Endometrium (tissue), 2 donors: ENCODE measurements around the gene ADAMTS20.
A peak's percentile ranks its signal among the peaks of the same experiment; 100 is the strongest.
"Not testable (repeated sequence)": the region's sequence is repeated elsewhere in the genome, so short reads cannot be mapped to it uniquely, and the experiment has no call there.

Experiments
- FAIRE-seq: peaks from 2 replicates; lab custom pipeline; 2012; peaks lifted over from hg19 to GRCh38; lab: Jason Lieb, UNC
- donor health status: control.
- donor health status: control.

The ADAMTS20 gene, protein sequence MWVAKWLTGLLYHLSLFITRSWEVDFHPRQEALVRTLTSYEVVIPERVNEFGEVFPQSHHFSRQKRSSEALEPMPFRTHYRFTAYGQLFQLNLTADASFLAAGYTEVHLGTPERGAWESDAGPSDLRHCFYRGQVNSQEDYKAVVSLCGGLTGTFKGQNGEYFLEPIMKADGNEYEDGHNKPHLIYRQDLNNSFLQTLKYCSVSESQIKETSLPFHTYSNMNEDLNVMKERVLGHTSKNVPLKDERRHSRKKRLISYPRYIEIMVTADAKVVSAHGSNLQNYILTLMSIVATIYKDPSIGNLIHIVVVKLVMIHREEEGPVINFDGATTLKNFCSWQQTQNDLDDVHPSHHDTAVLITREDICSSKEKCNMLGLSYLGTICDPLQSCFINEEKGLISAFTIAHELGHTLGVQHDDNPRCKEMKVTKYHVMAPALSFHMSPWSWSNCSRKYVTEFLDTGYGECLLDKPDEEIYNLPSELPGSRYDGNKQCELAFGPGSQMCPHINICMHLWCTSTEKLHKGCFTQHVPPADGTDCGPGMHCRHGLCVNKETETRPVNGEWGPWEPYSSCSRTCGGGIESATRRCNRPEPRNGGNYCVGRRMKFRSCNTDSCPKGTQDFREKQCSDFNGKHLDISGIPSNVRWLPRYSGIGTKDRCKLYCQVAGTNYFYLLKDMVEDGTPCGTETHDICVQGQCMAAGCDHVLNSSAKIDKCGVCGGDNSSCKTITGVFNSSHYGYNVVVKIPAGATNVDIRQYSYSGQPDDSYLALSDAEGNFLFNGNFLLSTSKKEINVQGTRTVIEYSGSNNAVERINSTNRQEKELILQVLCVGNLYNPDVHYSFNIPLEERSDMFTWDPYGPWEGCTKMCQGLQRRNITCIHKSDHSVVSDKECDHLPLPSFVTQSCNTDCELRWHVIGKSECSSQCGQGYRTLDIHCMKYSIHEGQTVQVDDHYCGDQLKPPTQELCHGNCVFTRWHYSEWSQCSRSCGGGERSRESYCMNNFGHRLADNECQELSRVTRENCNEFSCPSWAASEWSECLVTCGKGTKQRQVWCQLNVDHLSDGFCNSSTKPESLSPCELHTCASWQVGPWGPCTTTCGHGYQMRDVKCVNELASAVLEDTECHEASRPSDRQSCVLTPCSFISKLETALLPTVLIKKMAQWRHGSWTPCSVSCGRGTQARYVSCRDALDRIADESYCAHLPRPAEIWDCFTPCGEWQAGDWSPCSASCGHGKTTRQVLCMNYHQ (N-terminal part only)

GRCh38 chr12:43551971-43552559, at the start of gene ADAMTS20:
TSS of gene ADAMTS20 (minus strand) at chr12:43552203. CDS start at chr12:43551921, 282 bp downstream.
- FAIRE-seq, result no peak

DNA sequence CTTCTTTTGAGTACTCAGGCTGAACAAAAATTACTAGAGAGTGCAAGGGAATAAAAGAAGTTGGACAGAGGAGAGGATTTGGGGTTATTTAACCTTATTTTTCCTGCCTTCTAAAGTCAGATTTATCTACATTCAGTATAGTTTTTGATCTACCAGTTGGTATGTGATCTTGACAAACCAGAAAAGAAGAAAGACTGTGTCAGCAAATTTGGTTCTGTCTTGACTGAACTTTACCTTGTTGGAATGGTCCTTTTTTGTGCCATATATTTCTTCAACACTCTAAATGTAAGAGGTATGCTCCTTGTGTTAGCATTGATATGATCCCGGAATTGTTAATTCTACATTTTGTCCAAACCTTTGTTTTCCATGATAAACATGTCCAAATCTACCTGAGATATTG, 47.7 kb upstream of the ADAMTS20 start:
- FAIRE-seq, result no peak

GRCh38 chr12:43599066-43599465, 47.1 kb upstream of the ADAMTS20 start:
- no peak for FAIRE-seq

DNA sequence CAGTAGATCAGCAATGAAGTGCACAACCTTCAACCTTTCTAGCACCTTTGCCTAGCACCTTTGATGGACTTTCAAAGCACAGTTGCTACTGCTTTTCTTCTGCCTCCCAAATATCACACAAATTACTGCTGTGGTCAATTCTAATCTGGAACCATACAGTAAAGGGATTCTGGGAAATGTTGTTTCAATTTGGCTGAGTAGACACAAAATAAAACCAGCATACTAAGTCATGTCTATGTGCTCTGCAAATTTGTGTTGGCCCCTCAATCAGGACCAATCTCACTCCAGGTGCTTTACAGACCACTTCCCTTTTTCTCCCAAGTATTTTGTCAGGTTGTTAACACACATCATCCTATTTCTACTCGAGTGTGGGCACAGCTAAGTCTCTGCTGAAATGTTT, 38.3 kb upstream of the ADAMTS20 start:
- no peak for FAIRE-seq

GRCh38 chr12:43586646-43587245, 34.7 kb upstream of the ADAMTS20 start:
- FAIRE-seq, result no peak

DNA sequence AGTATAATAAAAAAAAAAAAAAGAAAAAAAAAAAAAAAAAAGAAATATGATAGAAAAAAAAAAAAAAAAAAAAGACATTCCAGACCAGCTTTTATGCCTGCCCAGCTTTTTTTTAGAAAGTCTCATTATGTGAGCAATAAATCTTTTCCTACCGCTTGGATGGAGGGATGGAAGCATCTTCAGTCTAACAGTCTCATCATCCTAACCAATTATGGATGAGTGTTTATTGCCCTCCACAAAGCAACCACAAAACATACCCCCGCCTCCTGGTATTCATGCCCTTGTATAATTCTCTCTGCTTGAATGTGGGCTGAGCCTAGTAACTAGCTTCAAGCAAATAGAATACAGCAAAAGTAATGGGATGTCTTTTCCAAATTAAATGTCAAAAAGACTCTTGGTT, 33.7 kb upstream of the ADAMTS20 start:
- FAIRE-seq, result no peak

DNA sequence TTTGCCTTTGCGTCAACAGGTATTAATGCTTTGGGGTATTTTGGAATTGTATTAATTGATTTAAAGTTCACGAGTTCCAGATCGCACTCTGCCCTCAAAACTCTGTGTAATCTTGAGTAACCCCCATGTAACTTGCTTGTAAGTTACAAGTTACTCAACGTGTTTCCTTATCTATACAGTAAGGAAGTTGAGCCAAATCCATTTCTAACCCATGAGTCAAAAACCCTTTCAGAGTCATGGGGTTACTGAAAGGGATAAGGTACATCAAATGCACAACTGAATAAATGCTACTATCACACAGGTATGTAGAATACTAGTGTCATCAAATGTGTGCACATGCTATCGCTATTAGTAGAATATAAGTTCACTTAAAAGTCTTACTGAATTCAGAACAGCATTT, 28.6 kb upstream of the ADAMTS20 start:
- no peak for FAIRE-seq

DNA sequence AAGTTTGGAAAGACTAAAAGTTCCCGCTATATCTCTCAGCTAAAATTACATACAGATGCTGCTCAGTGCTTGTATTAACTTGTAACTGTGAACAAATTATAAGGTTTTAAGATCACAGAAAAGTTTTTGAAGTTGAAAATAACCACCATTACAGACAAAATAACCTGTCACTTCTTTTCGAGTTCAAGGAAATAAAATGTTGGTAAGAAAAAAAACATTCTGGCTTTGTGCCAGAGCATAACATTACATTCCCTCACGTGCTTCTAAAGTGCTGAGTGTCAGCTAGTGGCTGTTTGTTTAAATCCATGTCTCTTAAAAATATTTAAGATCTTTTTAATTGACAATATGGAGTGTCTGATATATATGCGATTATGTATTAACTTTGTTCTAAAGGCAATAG, 27.2 kb upstream of the ADAMTS20 start:
- no peak for FAIRE-seq

DNA sequence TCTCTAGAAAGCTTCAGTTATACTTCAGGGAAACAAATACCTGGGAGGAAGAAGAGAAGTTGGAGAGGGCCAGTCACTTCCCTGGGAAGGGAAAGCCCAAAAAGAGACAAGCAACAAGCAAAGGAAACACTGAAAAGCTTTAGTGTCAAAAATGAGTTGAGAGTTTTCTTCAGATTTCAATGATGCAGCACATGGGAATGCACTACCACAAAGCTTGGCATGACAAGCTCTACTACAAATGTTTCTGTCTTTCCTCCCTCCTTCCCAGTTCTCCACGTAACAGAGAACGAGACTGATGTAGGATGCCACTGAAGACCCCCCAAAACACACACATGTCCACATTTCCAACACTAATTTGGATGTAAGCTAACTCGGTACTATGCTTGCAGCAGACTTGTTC, 26.8 kb upstream of the ADAMTS20 start:
- FAIRE-seq, result no peak

DNA sequence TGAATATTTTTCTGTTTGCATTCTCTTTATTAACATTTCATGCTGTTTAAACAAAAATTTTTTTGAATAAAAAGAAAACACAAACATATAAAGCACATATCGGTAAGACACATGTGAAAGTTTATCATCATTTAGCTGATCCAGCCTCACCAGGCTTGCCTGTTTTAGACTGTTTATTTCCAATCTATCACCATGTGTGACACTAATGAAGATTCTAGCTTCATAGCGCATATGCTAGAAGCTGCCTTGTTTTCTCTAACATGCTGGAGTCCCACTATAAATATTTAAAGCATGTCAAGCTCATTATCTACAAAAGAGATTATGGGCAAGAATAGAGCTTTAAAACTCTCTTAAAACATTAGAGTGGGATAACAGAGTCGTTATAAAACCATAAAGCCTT, 25.4 kb upstream of the ADAMTS20 start:
- no peak for FAIRE-seq

DNA sequence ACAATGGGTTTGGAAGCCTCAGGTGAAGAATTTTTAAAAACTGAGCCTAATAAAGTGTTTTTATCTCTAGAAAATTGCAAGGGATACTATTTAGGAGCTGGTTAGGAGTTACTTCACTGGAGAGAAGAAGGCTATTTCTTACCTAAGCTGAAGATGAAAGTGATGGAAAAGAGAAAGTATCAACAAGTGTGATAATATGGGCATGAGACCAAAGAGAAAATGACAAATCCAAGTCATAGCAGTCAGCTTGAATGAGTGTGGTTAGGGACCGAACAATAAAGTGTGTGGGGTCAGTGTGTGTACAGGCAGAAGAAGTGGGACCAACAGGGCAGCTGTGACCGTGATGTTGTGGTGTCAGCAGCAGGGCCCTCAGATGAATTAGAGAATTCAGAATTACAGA, 24.2 kb upstream of the ADAMTS20 start:
- no peak for FAIRE-seq

DNA sequence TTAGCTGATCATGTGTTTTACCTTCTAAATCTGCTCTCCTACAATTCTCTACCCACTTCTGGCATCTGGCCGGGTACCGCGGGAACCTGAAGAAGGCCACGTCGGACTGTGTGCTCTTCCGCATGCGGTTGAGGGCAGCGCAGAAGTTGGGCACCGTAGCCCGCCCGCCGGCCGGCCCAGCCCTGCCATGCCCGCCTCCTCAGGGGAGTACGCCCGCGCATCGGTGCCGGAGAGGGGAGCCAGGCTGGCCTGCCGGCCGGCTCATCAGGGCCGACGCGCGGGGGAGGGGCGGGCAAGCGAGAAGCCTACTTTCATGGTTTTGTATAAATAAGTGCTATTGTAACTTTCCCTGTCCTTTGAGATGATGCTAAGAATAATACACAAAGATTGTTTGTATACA, 19.9 kb upstream of the ADAMTS20 start:
- FAIRE-seq, result no peak

DNA sequence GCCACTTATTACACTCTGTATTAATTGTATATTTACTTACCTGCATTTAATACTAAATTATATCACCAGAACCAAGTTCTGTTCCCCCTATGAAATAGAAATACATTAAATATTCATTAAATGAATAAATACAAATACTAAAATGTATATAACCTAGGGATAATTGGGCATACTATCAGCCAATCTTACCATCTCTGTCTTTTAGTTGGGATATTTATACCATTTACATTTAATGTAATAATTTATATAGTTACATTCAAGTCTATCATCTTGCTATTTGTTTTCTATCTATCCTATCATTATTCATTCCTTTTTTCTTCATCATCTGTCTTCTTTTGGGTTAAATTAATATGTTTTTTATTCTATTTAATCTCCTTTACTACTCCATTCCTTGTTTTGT, 4.1 kb upstream of the ADAMTS20 start:
- no peak for FAIRE-seq

DNA sequence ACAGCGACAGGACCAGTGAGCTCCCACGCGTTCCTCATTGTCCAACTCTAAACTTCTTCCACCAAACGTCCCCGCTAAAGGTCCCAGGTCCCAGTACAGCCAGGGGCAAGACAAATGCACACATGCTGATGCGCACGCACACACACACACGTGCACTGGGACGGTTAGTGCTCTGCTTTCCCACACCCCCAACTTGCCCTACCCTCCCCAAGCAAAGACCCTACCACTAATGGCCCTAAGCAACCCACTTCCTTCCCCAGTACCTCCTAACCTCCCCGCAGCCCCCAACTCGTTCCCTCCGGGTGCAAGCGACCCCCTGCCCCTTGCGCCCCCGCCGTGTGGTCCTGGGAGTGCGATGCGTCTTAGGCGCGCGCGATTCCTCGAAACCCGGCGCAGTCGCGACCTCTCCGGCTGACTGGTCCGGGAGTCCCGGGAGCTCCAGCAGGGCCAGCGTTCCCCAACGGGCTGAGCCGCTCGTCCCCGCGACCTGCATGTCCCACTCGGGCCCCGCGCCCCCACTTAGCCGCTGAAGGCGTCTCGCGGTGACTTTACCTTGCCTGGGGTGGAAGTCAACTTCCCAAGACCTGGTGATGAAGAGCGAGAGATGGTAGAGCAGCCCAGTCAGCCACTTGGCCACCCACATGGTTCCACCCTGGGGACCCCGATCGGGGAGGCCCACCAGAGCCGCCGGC, 578 bp downstream of the ADAMTS20 start:
- FAIRE-seq, result no peak

- no peak for FAIRE-seq
These were observed 1.2 kb downstream of the ADAMTS20 start for GRCh38 chr12:43550831-43551271.

GRCh38 chr12:43544703-43545102, 7.3 kb downstream of the ADAMTS20 start:
- FAIRE-seq, result no peak

DNA sequence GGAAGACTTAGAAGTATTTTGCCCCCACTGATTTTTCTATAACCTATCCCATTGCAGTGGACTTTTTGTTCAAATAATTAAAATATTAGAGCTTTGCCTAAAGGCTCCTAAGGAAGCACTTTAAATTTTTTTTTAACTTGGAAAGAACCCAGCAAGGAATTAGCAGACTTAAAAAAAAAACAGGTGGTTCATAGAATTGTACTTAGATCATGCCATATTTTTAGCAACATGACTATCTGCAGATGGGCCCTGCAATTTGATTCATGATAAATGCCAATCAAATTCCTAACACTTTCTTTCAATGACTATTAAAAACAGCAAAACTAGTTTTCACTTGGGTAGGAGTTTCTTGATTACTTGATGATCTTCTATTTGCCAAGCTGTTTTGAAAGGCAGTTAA, 11.5 kb downstream of the ADAMTS20 start:
- no peak for FAIRE-seq

GRCh38 chr12:43537675-43538074, 14.3 kb downstream of the ADAMTS20 start:
- not testable (repeated sequence) for FAIRE-seq

GRCh38 chr12:43516045-43516444, 36.0 kb downstream of the ADAMTS20 start:
- no peak for FAIRE-seq

- peak; percentile 43 for FAIRE-seq
These were observed 50.3 kb downstream of the ADAMTS20 start for GRCh38 chr12:43501703-43502102.

- FAIRE-seq, result no peak
These were observed 58.7 kb downstream of the ADAMTS20 start for GRCh38 chr12:43493261-43493797.
